CD4-positive, alpha-beta T cell (primary cell): ENCODE results near the gene CLSTN1. TPM values are rescaled to one million over a fixed set of nuclear protein-coding genes. Genes with fewer than 3 reads are reported as not detected.
A peak's percentile ranks its signal among the peaks of the same experiment; 100 is the strongest.

Experiments
- ATAC-seq: fragments of 200-7000 bp; cut with Tn5 transposase; one replicate; pipeline ENCODE4 v1.10.0; 2022; ENCODE audit warnings: mild to moderate bottlenecking; ENCODE audit not compliant: poor library complexity
- CTCF ChIA-PET: fragments of 350-600 bp; sonication (Branson Sonifier 250); formaldehyde crosslinking; loops from one replicate; lab custom pipeline; 2021; ENCODE audit warnings: antibody characterized with exemption, inconsistent platforms; lab: Charles Lee
- POLR2A ChIA-PET: fragments of 350-600 bp; sonication (Branson Sonifier 250); formaldehyde crosslinking; loops from one replicate; lab custom pipeline; 2021; ENCODE audit warnings: antibody characterized with exemption, inconsistent platforms; lab: Charles Lee
- DNase-seq, 14 experiments: peaks; one replicate each; pipeline ENCODE4 v3.0.0-alpha.2; 2013 to 2020; ENCODE audit warnings: mixed read lengths in 2 of 14
- H3K27ac ChIP-seq, 2 donors: one replicate each; pipeline versions ENCODE4 v1.5.1 to v1.7.0; 2013; ENCODE audit warnings: low read length in 2 of 2, low read depth in 1 of 2, mild to moderate bottlenecking in 1 of 2
- H3K27me3 ChIP-seq, 2 experiments: 1 replicate in 1 of 2; 2 replicates in 1 of 2; pipeline versions ENCODE4 v1.6.1 to v1.7.0; 2013; ENCODE audit warnings: low read length in 2 of 2, control low read depth in 1 of 2, mild to moderate bottlenecking in 1 of 2, moderate library complexity in 1 of 2; ENCODE audit not compliant: insufficient read depth in 2 of 2, control insufficient read depth in 1 of 2
- H3K36me3 ChIP-seq: one replicate; pipeline ENCODE4 v1.6.1; 2013; ENCODE audit warnings: low read length, control low read depth; ENCODE audit not compliant: insufficient read depth
- H3K4me1 ChIP-seq: one replicate; pipeline ENCODE4 v1.6.1; 2013; ENCODE audit warnings: low read length, control low read depth; ENCODE audit not compliant: insufficient read depth
- H3K4me3 ChIP-seq: one replicate; pipeline ENCODE4 v1.5.1; 2013; ENCODE audit warnings: mild to moderate bottlenecking, low read length, moderate library complexity
- H3K9me3 ChIP-seq, 2 experiments: 1 replicate in 1 of 2; 2 replicates in 1 of 2; pipeline versions ENCODE4 v1.6.1 to v1.7.0; 2013; ENCODE audit warnings: low read length in 2 of 2, mild to moderate bottlenecking in 2 of 2, control low read depth in 1 of 2, moderate library complexity in 1 of 2; ENCODE audit not compliant: control insufficient read depth in 1 of 2, insufficient read depth in 1 of 2
- H3K27ac Mint-ChIP-seq: one replicate; pipeline ENCODE4 v1.8.0; 2020; ENCODE audit warnings: mixed read lengths
- H3K27me3 Mint-ChIP-seq: one replicate; pipeline ENCODE4 v1.8.0; 2021; ENCODE audit warnings: mixed read lengths
- H3K36me3 Mint-ChIP-seq: one replicate; pipeline ENCODE4 v1.8.0; 2021; ENCODE audit warnings: low read depth, mixed read lengths
- H3K4me1 Mint-ChIP-seq: one replicate; pipeline ENCODE4 v1.8.0; 2021; ENCODE audit warnings: low read depth, mixed read lengths
- H3K4me3 Mint-ChIP-seq: one replicate; pipeline ENCODE4 v1.8.0; 2020; ENCODE audit warnings: mild to moderate bottlenecking, mixed read lengths
- H3K9me3 Mint-ChIP-seq: one replicate; pipeline ENCODE4 v1.8.0; 2020; ENCODE audit warnings: mixed read lengths
- CTCF ChIP-seq: fragments of 200-600 bp; IDR thresholded peaks from one replicate; pipeline ENCODE4 v1.8.0; 2022; ENCODE audit warnings: antibody characterized with exemption, mild to moderate bottlenecking
- intact Hi-C, 2 experiments: fragments of 100-400 bp; cut with DNase I in 1 of 2; cut with micrococcal nuclease in 1 of 2; formaldehyde crosslinking; loops; one replicate each; pipeline versions ENCODE4 v1.15.1 to v1.9.0; 2023 to 2025; cut with DNase I, micrococcal nuclease
- total RNA-seq, 174 experiments: library from RNA in 2 of 174; stranded (reverse) in 2 of 174; gene quantifications; one replicate each; pipeline ENCODE4 v1.2.3 and lab custom pipeline; 2021 to 2026

Gene CLSTN1
- total RNA-seq, 2 experiments from 2014 or later = 66.8 to 68.1 TPM

- intact Hi-C loops = loop anchor here (2.0 to 5.0 kb wide), 3 partner anchors 33 to 142 kb away; no protein-coding TSS in a partner anchor
- CTCF ChIA-PET = interaction anchor here (0.7 to 4.1 kb wide), 7 partner anchors 10 to 98 kb away, joined by 3 to 24 read pairs (median 4); partner anchors contain the start of gene PIK3CD
- peaks cover 58% of the 10 kb centered on the region for H3K4me1 Mint-ChIP-seq
These were observed 98.9 kb downstream of the CLSTN1 start for GRCh38 chr1:9724706-9725476.

GRCh38 chr1:9723926-9724325 is 99.8 kb downstream of the CLSTN1 start:
- Histone ChIP-seq H3K9me3 (peaks cover 0 to 14% of the 10 kb centered on the region in 2 experiments), H3K27ac (peak overlapping the region in 1 of 2 donors; percentile 34), H3K36me3 (peaks cover 84% of the 10 kb centered on the region), H3K4me1 (peaks cover 92% of the 10 kb centered on the region), H3K4me3 (no peak overlapping the region), H3K27me3 (no peaks in the 10 kb centered on the region)
- intact Hi-C loops = loop anchor here (2.0 kb wide), 1 partner anchor 97 kb away; no protein-coding TSS in a partner anchor
- peak overlapping the region; percentile 20 for H3K4me3 Mint-ChIP-seq
- H3K9me3 Mint-ChIP-seq = no peaks in the 10 kb centered on the region
- no peak for ATAC-seq
- peaks cover 61% of the 10 kb centered on the region for H3K4me1 Mint-ChIP-seq
- peak overlapping the region; percentile 84 for H3K27ac Mint-ChIP-seq
- POLR2A ChIA-PET = interaction anchor here (1.1 to 11.0 kb wide), 3 partner anchors 69 to 97 kb away, joined by 3 to 228 read pairs (median 4); partner anchors contain the start of gene PIK3CD
- CTCF ChIA-PET = interaction anchor here (4.1 kb wide), 1 partner anchor 97 kb away, joined by 24 read pairs; no protein-coding TSS in a partner anchor
- TF ChIP-seq CTCF = no peak
- peaks cover 88% of the 10 kb centered on the region for H3K36me3 Mint-ChIP-seq
- DNase-seq = no peak
- H3K27me3 Mint-ChIP-seq = no peaks in the 10 kb centered on the region

More at GRCh38 chr1:9724706-9725476, 98.9 kb downstream of the CLSTN1 start:
- Histone ChIP-seq H3K27me3 (no peaks in the 10 kb centered on the region), H3K9me3 (peaks cover 0 to 14% of the 10 kb centered on the region in 2 experiments), H3K4me3 (no peak overlapping the region), H3K4me1 (peaks cover 92% of the 10 kb centered on the region), H3K36me3 (peaks cover 85% of the 10 kb centered on the region), H3K27ac (peak overlapping the region in 1 of 2 donors; percentile 34)
- Mint-ChIP-seq H3K9me3 (no peaks in the 10 kb centered on the region), H3K36me3 (peaks cover 85% of the 10 kb centered on the region), H3K27ac (peak overlapping the region; percentile 84), H3K27me3 (no peaks in the 10 kb centered on the region), H3K4me3 (peak overlapping the region; percentile 35)
- peak; percentile 92 for TF ChIP-seq CTCF
- ATAC-seq (peak; percentile 50), DNase-seq (peak; percentile 52 to 86 (median 68))
- POLR2A ChIA-PET = interaction anchor here (0.8 to 2.9 kb wide), 3 partner anchors 38 to 96 kb away, joined by 3 to 14 read pairs (median 6); partner anchors contain the start of gene PIK3CD

- H3K4me3 ChIP-seq = no peak overlapping the region
- peaks cover 92% of the 10 kb centered on the region for H3K4me1 ChIP-seq
- Mint-ChIP-seq H3K4me1 (peaks cover 54% of the 10 kb centered on the region), H3K4me3 (peak overlapping the region; percentile 20), H3K27me3 (no peaks in the 10 kb centered on the region), H3K9me3 (no peaks in the 10 kb centered on the region), H3K36me3 (peaks cover 81% of the 10 kb centered on the region), H3K27ac (peak overlapping the region; percentile 84)
- no peak for ATAC-seq
- peak overlapping the region in 1 of 2 donors; percentile 30 for H3K27ac ChIP-seq
- intact Hi-C loops = no loop called here
- TF ChIP-seq CTCF = no peak
- peaks cover 90% of the 10 kb centered on the region for H3K36me3 ChIP-seq
- ChIA-PET CTCF (no interaction called here), POLR2A (interaction anchor here (1.1 to 11.0 kb wide), 3 partner anchors 68 to 97 kb away, joined by 3 to 228 read pairs (median 4); partner anchors contain the start of gene PIK3CD)
- peaks cover 0 to 14% of the 10 kb centered on the region in 2 experiments for H3K9me3 ChIP-seq
- H3K27me3 ChIP-seq = no peaks in the 10 kb centered on the region
- DNase-seq = no peak
These were observed 100.5 kb downstream of the CLSTN1 start for GRCh38 chr1:9723068-9723805.
